ENCODE measurements around the gene CFHR2.
A peak's percentile ranks its signal among the peaks of the same experiment; 100 is the strongest.

Gene CFHR2

DNA sequence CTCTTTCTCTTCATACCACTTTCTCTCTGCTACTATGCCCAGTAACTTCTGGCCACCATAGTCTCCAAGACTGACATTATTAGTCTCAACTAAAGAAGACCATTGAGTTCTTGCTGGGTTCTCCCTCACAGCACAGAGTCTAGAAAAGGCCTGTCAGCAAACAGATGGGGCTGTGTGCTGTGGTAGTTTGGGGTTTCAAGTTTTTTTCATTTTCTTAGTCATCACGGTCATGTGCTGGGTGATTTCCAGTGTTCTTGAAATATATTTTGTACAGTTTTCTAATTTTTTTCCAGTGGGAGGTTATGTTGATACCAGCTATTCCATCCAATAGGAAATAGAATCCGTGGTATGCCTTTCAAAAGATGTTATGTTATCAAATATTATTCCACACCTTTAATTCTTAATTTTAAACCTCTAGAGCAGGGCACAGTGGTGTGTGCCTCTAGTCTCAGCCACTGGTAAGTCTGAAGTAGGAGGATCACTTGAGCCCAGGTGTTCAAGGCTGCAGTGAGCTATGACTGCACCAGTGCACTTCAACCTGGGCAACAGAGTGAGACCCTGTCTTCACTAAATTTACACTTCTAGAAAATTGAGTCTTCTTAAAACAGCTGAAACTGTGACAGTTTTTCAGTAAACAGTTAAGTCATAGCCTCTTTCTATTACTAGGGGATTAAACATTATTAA lies 8.3 kb downstream of the CFHR2 start:
- H3K9me3 ChIP-seq (ENCODE audit: insufficient read depth, low read length): no peaks in the 10 kb centered on the region

DNA sequence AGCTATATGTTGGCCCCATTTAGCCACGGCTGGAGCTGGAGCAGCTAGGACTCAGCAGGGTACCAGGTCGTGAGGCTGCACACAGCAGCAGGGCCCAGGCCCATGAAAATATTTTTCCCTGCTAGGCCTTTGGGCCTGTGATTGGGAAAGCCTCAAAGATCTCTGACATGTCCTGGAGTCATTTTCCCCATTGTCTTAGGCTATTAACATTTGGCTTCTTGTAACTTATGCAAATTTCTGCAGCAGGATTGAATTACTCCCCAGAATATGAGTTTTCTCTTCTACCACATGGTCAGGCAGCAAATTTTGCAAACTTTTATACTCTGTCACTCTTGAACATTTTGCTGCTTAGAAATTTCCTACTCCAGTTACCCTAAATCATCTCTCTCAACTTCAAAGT lies 11.2 kb downstream of the CFHR2 start:
- H3K4me3 ChIP-seq (ENCODE audit: low read length): no peak overlapping the region

More for the DNA sequence above, 8.3 kb downstream of the CFHR2 start:
- Histone ChIP-seq H3K9ac (ENCODE audit: low read length) (no peak overlapping the region; the same call in 1 of the 2 replicates), H3K27me3 (ENCODE audit: low read depth, low read length) (no peaks in the 10 kb centered on the region), H4K20me1 (ENCODE audit: insufficient read depth, low read length) (no peaks in the 10 kb centered on the region), H3K4me3 (ENCODE audit: low read length) (no peak overlapping the region), H3K4me1 (ENCODE audit: low read length) (peaks cover 16% of the 10 kb centered on the region), H3K4me2 (ENCODE audit: low read length) (peak overlapping the region; percentile 53), H3K79me2 (ENCODE audit: low read length) (no peaks in the 10 kb centered on the region), H3K27ac (ENCODE audit: low read length) (peak overlapping the region; percentile 47), H3K36me3 (replicated peaks; ENCODE audit: low read depth, low read length) (no peaks in the 10 kb centered on the region), H2AFZ (ENCODE audit: low read depth, low read length) (peak overlapping the region; percentile 90)
- TF ChIP-seq EZH2phosphoT487 (IDR thresholded peaks at IDR 0.05; ENCODE audit: low read depth): no peak
- TF ChIP-seq, protein P1, sequence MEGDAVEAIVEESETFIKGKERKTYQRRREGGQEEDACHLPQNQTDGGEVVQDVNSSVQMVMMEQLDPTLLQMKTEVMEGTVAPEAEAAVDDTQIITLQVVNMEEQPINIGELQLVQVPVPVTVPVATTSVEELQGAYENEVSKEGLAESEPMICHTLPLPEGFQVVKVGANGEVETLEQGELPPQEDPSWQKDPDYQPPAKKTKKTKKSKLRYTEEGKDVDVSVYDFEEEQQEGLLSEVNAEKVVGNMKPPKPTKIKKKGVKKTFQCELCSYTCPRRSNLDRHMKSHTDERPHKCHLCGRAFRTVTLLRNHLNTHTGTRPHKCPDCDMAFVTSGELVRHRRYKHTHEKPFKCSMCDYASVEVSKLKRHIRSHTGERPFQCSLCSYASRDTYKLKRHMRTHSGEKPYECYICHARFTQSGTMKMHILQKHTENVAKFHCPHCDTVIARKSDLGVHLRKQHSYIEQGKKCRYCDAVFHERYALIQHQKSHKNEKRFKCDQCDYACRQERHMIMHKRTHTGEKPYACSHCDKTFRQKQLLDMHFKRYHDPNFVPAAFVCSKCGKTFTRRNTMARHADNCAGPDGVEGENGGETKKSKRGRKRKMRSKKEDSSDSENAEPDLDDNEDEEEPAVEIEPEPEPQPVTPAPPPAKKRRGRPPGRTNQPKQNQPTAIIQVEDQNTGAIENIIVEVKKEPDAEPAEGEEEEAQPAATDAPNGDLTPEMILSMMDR (IDR thresholded peaks at IDR 0.05; ENCODE audit: low read depth, low read length): no peak

DNA sequence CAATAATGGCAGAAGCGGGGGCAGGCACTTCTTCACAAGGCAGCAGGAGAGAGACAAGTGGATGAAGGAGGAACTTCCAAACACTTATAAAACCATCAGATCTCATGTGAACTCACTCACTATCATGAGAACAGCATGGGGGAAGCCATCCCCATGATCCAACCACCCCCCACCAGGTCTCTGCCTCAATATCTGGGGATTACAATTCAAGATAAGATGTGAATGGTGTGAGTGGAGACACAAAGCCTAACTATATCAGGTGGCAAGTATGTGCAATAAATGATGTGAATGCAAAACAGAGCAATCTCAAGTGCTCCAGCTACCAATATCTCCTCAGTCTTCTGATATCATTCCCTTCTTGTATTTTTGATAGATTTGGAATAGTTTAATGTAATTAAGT lies 12.4 kb downstream of the CFHR2 start:
- Histone ChIP-seq H3K4me1 (ENCODE audit: low read length) (peaks cover 16% of the 10 kb centered on the region), H3K27ac (ENCODE audit: low read length) (no peak overlapping the region), H3K36me3 (replicated peaks; ENCODE audit: low read depth, low read length) (no peaks in the 10 kb centered on the region), H3K4me2 (ENCODE audit: low read length) (no peak overlapping the region), H3K9me3 (ENCODE audit: insufficient read depth, low read length) (no peaks in the 10 kb centered on the region), H3K27me3 (ENCODE audit: low read depth, low read length) (no peaks in the 10 kb centered on the region), H4K20me1 (ENCODE audit: insufficient read depth, low read length) (no peaks in the 10 kb centered on the region), H2AFZ (ENCODE audit: low read depth, low read length) (no peak overlapping the region), H3K4me3 (ENCODE audit: low read length) (no peak overlapping the region), H3K79me2 (ENCODE audit: low read length) (no peaks in the 10 kb centered on the region), H3K9ac (ENCODE audit: low read length) (no peak overlapping the region)
- TF ChIP-seq EZH2phosphoT487 (IDR thresholded peaks at IDR 0.05; ENCODE audit: low read depth): no peak
- TF ChIP-seq, protein P1 (IDR thresholded peaks at IDR 0.05; ENCODE audit: low read depth, low read length): no peak

More for the DNA sequence above, 11.2 kb downstream of the CFHR2 start:
- no peaks in the 10 kb centered on the region for H4K20me1 ChIP-seq (ENCODE audit: insufficient read depth, low read length)
- no peaks in the 10 kb centered on the region for H3K79me2 ChIP-seq (ENCODE audit: low read length)
- H3K36me3 ChIP-seq (replicated peaks; ENCODE audit: low read depth, low read length): no peaks in the 10 kb centered on the region
- no peaks in the 10 kb centered on the region for H3K27me3 ChIP-seq (ENCODE audit: low read depth, low read length)
- TF ChIP-seq, protein P1 (IDR thresholded peaks at IDR 0.05; ENCODE audit: low read depth, low read length): no peak
- no peak for TF ChIP-seq EZH2phosphoT487 (IDR thresholded peaks at IDR 0.05; ENCODE audit: low read depth)
- H3K27ac ChIP-seq (ENCODE audit: low read length): no peak overlapping the region
- no peak overlapping the region for H3K9ac ChIP-seq (ENCODE audit: low read length)
- no peak overlapping the region for H2AFZ ChIP-seq (ENCODE audit: low read depth, low read length)
- H3K4me1 ChIP-seq (ENCODE audit: low read length): peaks cover 16% of the 10 kb centered on the region
- no peaks in the 10 kb centered on the region for H3K9me3 ChIP-seq (ENCODE audit: insufficient read depth, low read length)
- H3K4me2 ChIP-seq (ENCODE audit: low read length): no peak overlapping the region

DNA sequence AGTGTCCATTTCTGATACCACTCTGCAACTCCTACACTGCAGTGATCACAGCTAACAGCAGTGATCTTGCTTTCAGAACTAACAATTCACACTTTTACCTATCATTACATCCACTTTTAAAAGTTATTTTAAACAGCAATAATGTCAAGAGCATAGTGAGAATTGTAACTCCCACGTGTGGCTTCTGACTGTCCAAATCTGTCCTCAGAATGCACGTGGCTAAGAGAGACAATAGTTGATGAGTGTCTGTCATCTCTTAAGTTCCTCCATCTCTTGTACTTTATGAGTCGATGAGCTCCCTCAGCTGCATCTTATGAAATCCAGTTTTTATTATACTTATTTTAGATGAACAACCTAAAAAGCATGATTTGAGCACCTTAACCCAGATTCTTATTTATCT lies 17.3 kb downstream of the CFHR2 start:
- Histone ChIP-seq H3K79me2 (ENCODE audit: low read length) (no peaks in the 10 kb centered on the region), H3K4me1 (ENCODE audit: low read length) (no peaks in the 10 kb centered on the region), H4K20me1 (ENCODE audit: insufficient read depth, low read length) (no peaks in the 10 kb centered on the region), H3K9ac (ENCODE audit: low read length) (no peak overlapping the region), H3K9me3 (ENCODE audit: insufficient read depth, low read length) (no peaks in the 10 kb centered on the region), H3K27me3 (ENCODE audit: low read depth, low read length) (no peaks in the 10 kb centered on the region), H3K4me2 (ENCODE audit: low read length) (no peak overlapping the region), H2AFZ (ENCODE audit: low read depth, low read length) (no peak overlapping the region), H3K36me3 (replicated peaks; ENCODE audit: low read depth, low read length) (no peaks in the 10 kb centered on the region), H3K4me3 (ENCODE audit: low read length) (no peak overlapping the region), H3K27ac (ENCODE audit: low read length) (no peak overlapping the region)
- TF ChIP-seq, protein P1 (IDR thresholded peaks at IDR 0.05; ENCODE audit: low read depth, low read length): no peak
- TF ChIP-seq EZH2phosphoT487 (IDR thresholded peaks at IDR 0.05; ENCODE audit: low read depth): no peak

Data from OCI-LY3 (cell line).